HFFc6 (cell line): ENCODE results near the gene CENPM. TPM values are rescaled to one million over a fixed set of nuclear protein-coding genes. Genes with fewer than 3 reads are reported as not detected.

Experiments used
- DNase-seq: peaks from one replicate; pipeline ENCODE4 v3.0.0-alpha.2; 2018
- H3K27ac Mint-ChIP-seq: 2 replicates; pipeline ENCODE4 v1.8.0; 2020; ENCODE audit warnings: mild to moderate bottlenecking, mixed read lengths
- H3K27me3 Mint-ChIP-seq: 2 replicates; pipeline ENCODE4 v1.8.0; 2021; ENCODE audit warnings: mild to moderate bottlenecking, moderate library complexity, mixed read lengths; ENCODE audit not compliant: insufficient read depth
- H3K36me3 Mint-ChIP-seq: 2 replicates; pipeline ENCODE4 v1.8.0; 2021; ENCODE audit warnings: low read depth, mixed read lengths
- H3K4me1 Mint-ChIP-seq: 2 replicates; pipeline ENCODE4 v1.8.0; 2020; ENCODE audit warnings: low read depth, mixed read lengths
- H3K4me3 Mint-ChIP-seq: 2 replicates; pipeline ENCODE4 v1.8.0; 2020; ENCODE audit warnings: mild to moderate bottlenecking, moderate library complexity, mixed read lengths
- H3K9me3 Mint-ChIP-seq: 2 replicates; pipeline ENCODE4 v1.8.0; 2020; ENCODE audit warnings: mild to moderate bottlenecking, mixed read lengths
- total RNA-seq, 6 experiments: library from RNA; stranded (reverse); fragmentation: NEBNext Ultra II Directional; extraction: Animal tissue kit (Norgen Biotek cat#: 25700); gene quantifications; 2 replicates in 1 of 6; 3 replicates in 5 of 6; pipeline ENCODE4 v1.2.3, GENCODE V29; 2021
- TF ChIP-seq, protein P1 (sequence below): fragments of 200-600 bp; sonication (generic); IDR thresholded peaks from 2 replicates; pipeline ENCODE4 v1.5.0; 2021; ENCODE audit warnings: antibody characterized with exemption, mild to moderate bottlenecking

CENPM gene
- total RNA-seq, 6 experiments from 2014 or later, result 15.6 to 29.4 (median 26.3) TPM

DNA sequence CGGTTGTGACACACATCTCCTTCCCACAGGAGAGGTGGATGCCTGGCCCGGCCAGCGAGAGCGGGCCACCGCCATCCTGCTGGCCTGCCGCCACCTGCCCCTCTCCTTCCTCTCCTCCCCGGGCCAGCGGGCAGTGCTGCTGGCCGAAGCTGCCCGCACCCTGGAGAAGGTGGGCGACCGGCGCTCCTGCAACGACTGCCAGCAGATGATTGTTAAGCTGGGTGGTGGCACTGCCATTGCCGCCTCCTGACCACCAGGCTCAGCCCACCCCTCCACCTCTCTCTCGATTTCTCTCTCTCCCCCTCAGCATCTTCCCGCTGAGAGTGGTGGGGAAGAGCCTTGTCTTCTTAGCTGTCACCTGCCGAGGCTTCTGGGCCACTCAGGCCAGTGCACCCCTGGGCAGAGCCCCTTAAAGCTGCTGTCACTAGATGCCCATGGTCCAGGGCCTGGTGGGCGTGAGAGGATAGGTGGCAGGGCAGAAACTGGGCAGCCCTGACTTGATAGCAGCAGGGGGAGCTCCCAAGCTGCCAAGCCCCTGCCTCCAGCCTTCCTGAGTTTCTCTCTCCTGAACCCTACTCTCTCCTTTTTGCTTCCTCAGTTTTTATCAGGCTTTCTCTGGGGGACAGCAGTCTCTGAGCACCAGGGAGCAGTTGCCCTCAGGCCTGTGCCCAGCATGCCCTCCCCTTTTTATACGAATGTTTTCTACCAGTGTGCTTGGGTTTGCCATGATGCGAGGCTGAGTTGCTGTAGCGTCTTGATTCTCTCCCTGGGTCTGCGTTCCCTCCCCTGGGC lies 41.3 kb downstream of the CENPM start:
- no peaks in the 10 kb centered on the region for H3K36me3 Mint-ChIP-seq
- no peak for DNase-seq
- TF ChIP-seq, protein P1, sequence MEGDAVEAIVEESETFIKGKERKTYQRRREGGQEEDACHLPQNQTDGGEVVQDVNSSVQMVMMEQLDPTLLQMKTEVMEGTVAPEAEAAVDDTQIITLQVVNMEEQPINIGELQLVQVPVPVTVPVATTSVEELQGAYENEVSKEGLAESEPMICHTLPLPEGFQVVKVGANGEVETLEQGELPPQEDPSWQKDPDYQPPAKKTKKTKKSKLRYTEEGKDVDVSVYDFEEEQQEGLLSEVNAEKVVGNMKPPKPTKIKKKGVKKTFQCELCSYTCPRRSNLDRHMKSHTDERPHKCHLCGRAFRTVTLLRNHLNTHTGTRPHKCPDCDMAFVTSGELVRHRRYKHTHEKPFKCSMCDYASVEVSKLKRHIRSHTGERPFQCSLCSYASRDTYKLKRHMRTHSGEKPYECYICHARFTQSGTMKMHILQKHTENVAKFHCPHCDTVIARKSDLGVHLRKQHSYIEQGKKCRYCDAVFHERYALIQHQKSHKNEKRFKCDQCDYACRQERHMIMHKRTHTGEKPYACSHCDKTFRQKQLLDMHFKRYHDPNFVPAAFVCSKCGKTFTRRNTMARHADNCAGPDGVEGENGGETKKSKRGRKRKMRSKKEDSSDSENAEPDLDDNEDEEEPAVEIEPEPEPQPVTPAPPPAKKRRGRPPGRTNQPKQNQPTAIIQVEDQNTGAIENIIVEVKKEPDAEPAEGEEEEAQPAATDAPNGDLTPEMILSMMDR, result no peak
- peaks cover 8% of the 10 kb centered on the region; the same call in 1 of the 2 replicates for H3K4me1 Mint-ChIP-seq
- H3K4me3 Mint-ChIP-seq, result no peak overlapping the region
- H3K27ac Mint-ChIP-seq, result no peak overlapping the region
- H3K9me3 Mint-ChIP-seq, result no peaks in the 10 kb centered on the region
- no peaks in the 10 kb centered on the region for H3K27me3 Mint-ChIP-seq

- no peak overlapping the region for H3K4me3 Mint-ChIP-seq
- peaks cover 8% of the 10 kb centered on the region; the same call in 1 of the 2 replicates for H3K4me1 Mint-ChIP-seq
- H3K9me3 Mint-ChIP-seq, result no peaks in the 10 kb centered on the region
- TF ChIP-seq, protein P1, result no peak
- H3K36me3 Mint-ChIP-seq, result no peaks in the 10 kb centered on the region
- no peak overlapping the region for H3K27ac Mint-ChIP-seq
- no peaks in the 10 kb centered on the region for H3K27me3 Mint-ChIP-seq
- DNase-seq, result no peak
Observed at GRCh38 chr22:41904450-41905410, 42.2 kb downstream of the CENPM start.

DNA sequence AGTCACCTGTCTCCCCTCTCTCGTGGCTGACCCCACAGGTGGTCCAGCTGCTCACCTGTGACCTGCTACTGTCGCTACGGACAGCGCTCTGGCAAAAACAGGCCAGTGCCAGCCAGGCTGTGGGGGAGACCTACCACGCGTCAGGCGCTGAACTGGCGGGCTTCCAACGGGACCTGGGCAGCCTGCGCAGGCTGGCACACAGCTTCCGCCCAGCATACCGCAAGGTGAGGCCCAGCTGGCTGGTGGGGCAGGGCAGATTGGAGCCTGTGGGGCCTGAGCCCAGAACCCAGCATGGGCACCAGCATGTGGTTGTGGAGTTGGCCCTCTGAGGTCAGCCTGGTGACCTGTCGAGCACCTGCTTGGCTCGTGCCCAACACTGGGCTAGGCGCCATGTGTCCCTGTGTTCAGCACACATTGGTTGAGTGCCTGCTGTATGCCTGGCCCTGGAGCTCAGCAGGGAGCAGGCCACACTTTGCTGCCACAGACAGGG lies 44.0 kb downstream of the CENPM start:
- no peaks in the 10 kb centered on the region for H3K9me3 Mint-ChIP-seq
- H3K27me3 Mint-ChIP-seq, result no peaks in the 10 kb centered on the region; the same call in 1 of the 2 replicates
- peaks cover 6% of the 10 kb centered on the region; the same call in 1 of the 2 replicates for H3K4me1 Mint-ChIP-seq
- H3K4me3 Mint-ChIP-seq, result no peak overlapping the region
- TF ChIP-seq, protein P1, result no peak
- no peaks in the 10 kb centered on the region for H3K36me3 Mint-ChIP-seq
- H3K27ac Mint-ChIP-seq, result no peak overlapping the region
- no peak for DNase-seq

DNA sequence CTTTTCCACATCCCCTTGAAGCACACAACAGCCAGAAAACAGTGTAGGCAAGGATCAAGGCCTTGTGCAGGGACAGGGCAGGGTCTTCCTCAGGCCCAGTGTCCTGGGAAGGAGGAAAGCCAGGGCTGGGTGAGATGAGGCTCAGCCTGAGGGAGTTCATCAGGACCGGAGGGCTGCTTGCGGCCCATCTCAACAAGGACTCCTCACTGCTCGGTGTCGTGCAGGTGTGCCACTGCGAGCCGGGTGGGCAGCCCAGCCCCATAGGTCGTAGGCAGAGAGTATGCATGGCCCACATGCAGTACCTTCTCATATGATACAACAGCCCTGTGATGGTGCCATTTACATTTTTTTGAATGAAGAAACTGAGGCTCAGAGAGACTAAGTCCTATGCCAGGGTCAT lies 44.9 kb downstream of the CENPM start:
- TF ChIP-seq, protein P1, result no peak
- Mint-ChIP-seq H3K27ac (no peak overlapping the region), H3K4me3 (no peak overlapping the region), H3K4me1 (no peaks in the 10 kb centered on the region), H3K27me3 (no peaks in the 10 kb centered on the region; the same call in none of the 2 replicates), H3K9me3 (no peaks in the 10 kb centered on the region), H3K36me3 (no peaks in the 10 kb centered on the region)
- no peak for DNase-seq

- Mint-ChIP-seq H3K36me3 (no peaks in the 10 kb centered on the region), H3K4me1 (peaks cover 5% of the 10 kb centered on the region), H3K27me3 (no peaks in the 10 kb centered on the region; the same call in none of the 2 replicates), H3K9me3 (no peaks in the 10 kb centered on the region), H3K4me3 (no peak overlapping the region), H3K27ac (no peak overlapping the region)
- no peak for DNase-seq
- TF ChIP-seq, protein P1, result no peak
Observed at GRCh38 chr22:41900652-41901312, 46.2 kb downstream of the CENPM start.
